Gastrocnemius medialis (tissue), 4 donors: ENCODE results near the gene LARP4. TPM values are rescaled to one million over a fixed set of nuclear protein-coding genes. Genes with fewer than 3 reads are reported as not detected.

Source experiments
- ATAC-seq, 2 donors: fragments of 150-250 bp; one replicate each; pipeline ENCODE4 v1.9.1; 2016
- DNase-seq, 2 donors: peaks; one replicate each; pipeline ENCODE4 v3.0.0-alpha.2; 2019
- H3K27ac ChIP-seq, 4 donors: fragments of 200-600 bp; sonication (generic); 1 replicate in 1 of 4; 2 replicates in 3 of 4; pipeline ENCODE4 v1.5.1; 2016 to 2018; ENCODE audit warnings: mild to moderate bottlenecking in 2 of 4, moderate library complexity in 1 of 4
- H3K27me3 ChIP-seq, 3 donors: fragments of 200-600 bp; sonication (generic) in 2 of 3; 1 replicate in 1 of 3; 2 replicates in 2 of 3; pipeline versions ENCODE4 v1.5.1 to v1.6.0; 2016 to 2019; ENCODE audit warnings: mild to moderate bottlenecking in 1 of 3, moderate library complexity in 1 of 3
- H3K36me3 ChIP-seq, 2 donors: fragments of 200-600 bp; sonication (generic) in 1 of 2; one replicate each; pipeline ENCODE4 v1.5.1; 2017 to 2018
- H3K4me1 ChIP-seq, 2 donors: fragments of 200-600 bp; sonication (generic) in 1 of 2; one replicate each; pipeline ENCODE4 v1.5.1; 2016 to 2017; ENCODE audit warnings: mild to moderate bottlenecking in 2 of 2
- H3K4me3 ChIP-seq, 4 donors: fragments of 200-600 bp; sonication (generic) in 3 of 4; 1 replicate in 1 of 4; 2 replicates in 3 of 4; pipeline ENCODE4 v1.5.1; 2016 to 2019; ENCODE audit warnings: mild to moderate bottlenecking in 2 of 4
- H3K9me3 ChIP-seq, 3 donors: fragments of 200-600 bp; sonication (generic) in 2 of 3; 1 replicate in 1 of 3; 2 replicates in 2 of 3; pipeline ENCODE4 v1.5.1; 2016 to 2019
- CTCF ChIP-seq, 5 experiments: fragments of 450-650 bp in 3 of 5; fragments of 200-600 bp in 2 of 5; sonication (generic) in 2 of 5; IDR thresholded peaks in 4 of 5; conservative IDR thresholded peaks in 1 of 5; 1 replicate in 4 of 5; 2 replicates in 1 of 5; pipeline ENCODE4 v1.5.1; 2016 to 2019; ENCODE audit warnings: antibody characterized with exemption in 5 of 5, mild to moderate bottlenecking in 3 of 5, moderate library complexity in 3 of 5
- POLR2A ChIP-seq, 2 donors: fragments of 450-650 bp; IDR thresholded peaks; one replicate each; pipeline ENCODE4 v1.6.1; 2017; ENCODE audit warnings: antibody characterized with exemption in 2 of 2, mild to moderate bottlenecking in 2 of 2, moderate library complexity in 2 of 2
- in situ Hi-C, 4 donors: fragments of 200-750 bp; cut with MboI; loops; one replicate each; pipeline versions ENCODE4 v1.15.0 to v1.8.0; 2017; ENCODE audit warnings: low sequenced_read_pairs in 4 of 4
- intact Hi-C: fragments of 100-400 bp; cut with DNase I; formaldehyde crosslinking; loops from one replicate; pipeline ENCODE4 v1.15.1; 2023; ENCODE audit warnings: low total_unique reads
- total RNA-seq, 4 donors: library from RNA; depleted of rRNA; stranded (reverse); fragments of >200 nt; gene quantifications; one replicate each; pipeline versions ENCODE4 v1.1.0 to v1.2.3, GENCODE V29; 2016

The LARP4 gene
- total RNA-seq, 4 donors from 2014 or later: 32.7 to 70.2 (median 42.4) TPM

- intact Hi-C loops: no loop called here
- no peaks in the 10 kb centered on the region for H3K36me3 ChIP-seq
- H3K4me3 ChIP-seq: no peak overlapping the region
- DNase-seq: no peak
- H3K27ac ChIP-seq: no peak overlapping the region
- in situ Hi-C loops: loop anchor here in 1 of 4 donors (25.0 kb wide), 1 partner anchor 214 kb away; no protein-coding TSS in a partner anchor
- H3K4me1 ChIP-seq: peaks cover 18% of the 10 kb centered on the region in 2 donors
- H3K9me3 ChIP-seq: no peaks in the 10 kb centered on the region
- TF ChIP-seq POLR2A (IDR thresholded peaks at IDR 0.05) (no peak), CTCF (IDR thresholded peaks at IDR 0.05 in 4 of 5, conservative IDR thresholded peaks at IDR 0.05 in 1 of 5) (no peak)
- no peaks in the 10 kb centered on the region for H3K27me3 ChIP-seq
- no peak for ATAC-seq
Observed at GRCh38 chr12:50523772-50524171, 123.1 kb downstream of the LARP4 start.

GRCh38 chr12:50524621-50525020 lies 123.9 kb downstream of the LARP4 start:
- Histone ChIP-seq H3K4me3 (no peak overlapping the region), H3K36me3 (no peaks in the 10 kb centered on the region), H3K27ac (no peak overlapping the region), H3K27me3 (no peaks in the 10 kb centered on the region), H3K4me1 (peaks cover 25 to 27% of the 10 kb centered on the region in 2 donors), H3K9me3 (no peaks in the 10 kb centered on the region)
- TF ChIP-seq CTCF (IDR thresholded peaks at IDR 0.05 in 4 of 5, conservative IDR thresholded peaks at IDR 0.05 in 1 of 5) (no peak), POLR2A (IDR thresholded peaks at IDR 0.05) (no peak)
- intact Hi-C loops (no loop called here), in situ Hi-C loops (loop anchor here in 1 of 4 donors (25.0 kb wide), 1 partner anchor 213 kb away; no protein-coding TSS in a partner anchor)
- ATAC-seq: no peak
- DNase-seq: no peak

GRCh38 chr12:50525422-50525821 lies 124.7 kb downstream of the LARP4 start:
- TF ChIP-seq POLR2A (IDR thresholded peaks at IDR 0.05): no peak
- TF ChIP-seq CTCF (IDR thresholded peaks at IDR 0.05 in 4 of 5, conservative IDR thresholded peaks at IDR 0.05 in 1 of 5): no peak
- Histone ChIP-seq H3K27ac (no peak overlapping the region), H3K4me3 (no peak overlapping the region), H3K27me3 (no peaks in the 10 kb centered on the region), H3K4me1 (peaks cover 22 to 24% of the 10 kb centered on the region in 2 donors), H3K36me3 (no peaks in the 10 kb centered on the region), H3K9me3 (no peaks in the 10 kb centered on the region)
- in situ Hi-C loops (no loop called here), intact Hi-C loops (no loop called here)
- ATAC-seq (no peak), DNase-seq (no peak)

GRCh38 chr12:50527359-50527726 lies 126.7 kb downstream of the LARP4 start:
- Histone ChIP-seq H3K36me3 (no peaks in the 10 kb centered on the region), H3K27ac (no peak overlapping the region), H3K27me3 (no peaks in the 10 kb centered on the region), H3K4me1 (peaks cover 11 to 22% of the 10 kb centered on the region in 2 donors), H3K9me3 (no peaks in the 10 kb centered on the region), H3K4me3 (no peak overlapping the region)
- TF ChIP-seq CTCF (IDR thresholded peaks at IDR 0.05 in 4 of 5, conservative IDR thresholded peaks at IDR 0.05 in 1 of 5) (no peak), POLR2A (IDR thresholded peaks at IDR 0.05) (no peak)
- no peak for ATAC-seq
- intact Hi-C loops (no loop called here), in situ Hi-C loops (no loop called here)
- no peak for DNase-seq

- Histone ChIP-seq H3K27me3 (no peaks in the 10 kb centered on the region), H3K4me1 (peaks cover 14 to 22% of the 10 kb centered on the region in 2 donors), H3K36me3 (no peaks in the 10 kb centered on the region), H3K9me3 (no peaks in the 10 kb centered on the region), H3K4me3 (no peak overlapping the region), H3K27ac (no peak overlapping the region)
- peak in 1 of 2 donors; percentile 61 for ATAC-seq
- TF ChIP-seq CTCF (IDR thresholded peaks at IDR 0.05 in 4 of 5, conservative IDR thresholded peaks at IDR 0.05 in 1 of 5) (no peak), POLR2A (IDR thresholded peaks at IDR 0.05) (no peak)
- no peak for DNase-seq
- in situ Hi-C loops (no loop called here), intact Hi-C loops (no loop called here)
Observed at GRCh38 chr12:50528800-50529199, 128.1 kb downstream of the LARP4 start.
